Gastroesophageal sphincter (tissue), 4 donors: ENCODE data around the gene IL33. TPM values are rescaled to one million over a fixed set of nuclear protein-coding genes. Genes with fewer than 3 reads are reported as not detected.

Experiments used
- ATAC-seq: fragments of 150-250 bp; one replicate; pipeline ENCODE4 v1.9.1; 2016; ENCODE audit warnings: mild to moderate bottlenecking, moderate library complexity
- H3K27ac ChIP-seq, 4 donors: fragments of 200-600 bp; sonication (generic) in 3 of 4; 1 replicate in 3 of 4; 2 replicates in 1 of 4; pipeline ENCODE4 v1.5.1; 2016 to 2019
- H3K27me3 ChIP-seq: fragments of 200-600 bp; sonication (generic); one replicate; pipeline ENCODE4 v1.5.1; 2019
- H3K36me3 ChIP-seq, 2 donors: fragments of 200-600 bp; sonication (generic); one replicate each; pipeline ENCODE4 v1.5.1; 2019; ENCODE audit warnings: control low read depth in 1 of 2
- H3K4me1 ChIP-seq, 3 donors: fragments of 200-600 bp; sonication (generic); 1 replicate in 2 of 3; 2 replicates in 1 of 3; pipeline ENCODE4 v1.5.1; 2016 to 2019; ENCODE audit warnings: control low read depth in 2 of 3
- H3K4me3 ChIP-seq, 2 donors: fragments of 200-600 bp; sonication (generic); one replicate each; pipeline ENCODE4 v1.5.1; 2019; ENCODE audit warnings: mild to moderate bottlenecking in 1 of 2, moderate library complexity in 1 of 2
- H3K9me3 ChIP-seq, 3 donors: fragments of 200-600 bp; sonication (generic); one replicate each; pipeline ENCODE4 v1.5.1; 2017 to 2019; ENCODE audit warnings: control low read depth in 2 of 3
- CTCF ChIP-seq, 4 experiments: fragments of 200-600 bp in 2 of 4; fragments of 450-650 bp in 2 of 4; sonication (generic) in 1 of 4; IDR thresholded peaks; one replicate each; pipeline ENCODE4 v1.5.1; 2017 to 2019; ENCODE audit warnings: antibody characterized with exemption in 4 of 4, mild to moderate bottlenecking in 2 of 4, moderate library complexity in 2 of 4
- EP300 ChIP-seq: sonication (generic); formaldehyde crosslinking; IDR thresholded peaks from one replicate; pipeline ENCODE4 v1.6.1; 2017; ENCODE audit warnings: antibody characterized with exemption, mild to moderate bottlenecking
- POLR2A ChIP-seq, 2 donors: fragments of 450-650 bp; IDR thresholded peaks; one replicate each; pipeline ENCODE4 v1.6.1; 2017; ENCODE audit warnings: antibody characterized with exemption in 2 of 2, mild to moderate bottlenecking in 2 of 2, moderate library complexity in 1 of 2
- POLR2AphosphoS5 ChIP-seq: sonication (generic); formaldehyde crosslinking; IDR thresholded peaks from one replicate; pipeline ENCODE4 v1.6.1; 2017; ENCODE audit warnings: antibody characterized with exemption
- WGBS, 2 donors: methylation state at CpG; one replicate each; pipeline ENCODE4 v1.1.5; 2018; ENCODE audit warnings: low coverage in 1 of 2; 5-methylcytosine and 5-hydroxymethylcytosine counted together
- total RNA-seq, 4 donors: library from RNA; depleted of rRNA; stranded (reverse); fragments of >200 nt; gene quantifications; one replicate each; pipeline ENCODE4 v1.1.0, GENCODE V29; 2016

IL33 gene
- total RNA-seq, 4 donors from 2014 or later, result 43.6 to 145 (median 77.8) TPM

GRCh38 chr9:6184749-6185645, 30.6 kb upstream of the IL33 start:
- no peak for TF ChIP-seq EP300
- TF ChIP-seq CTCF (IDR thresholded peaks at IDR 0.05), result no peak
- no peak for TF ChIP-seq POLR2A (IDR thresholded peaks at IDR 0.05)
- no peak for TF ChIP-seq POLR2AphosphoS5
- no peaks in the 10 kb centered on the region for H3K27me3 ChIP-seq
- H3K27ac ChIP-seq, result no peak overlapping the region
- no peak overlapping the region for H3K4me3 ChIP-seq
- ATAC-seq, result peak; percentile 58
- H3K4me1 ChIP-seq, result peaks cover 0 to 12% (median 5%) of the 10 kb centered on the region in 3 donors
- WGBS, 2 donors, result 40 to 90% methylated on average over 1 to 5 of the region's 5 CpGs
- H3K9me3 ChIP-seq, result no peaks in the 10 kb centered on the region
- no peaks in the 10 kb centered on the region for H3K36me3 ChIP-seq

GRCh38 chr9:6186691-6187090, 28.9 kb upstream of the IL33 start:
- WGBS, 2 donors, result 40 to 56% methylated on average over 1 to 2 of the region's 2 CpGs
- H3K9me3 ChIP-seq, result no peaks in the 10 kb centered on the region
- peaks cover 0 to 12% (median 5%) of the 10 kb centered on the region in 3 donors for H3K4me1 ChIP-seq
- H3K27ac ChIP-seq, result no peak overlapping the region
- no peaks in the 10 kb centered on the region for H3K27me3 ChIP-seq
- no peak overlapping the region for H3K4me3 ChIP-seq
- no peak for ATAC-seq
- no peaks in the 10 kb centered on the region for H3K36me3 ChIP-seq
- TF ChIP-seq POLR2AphosphoS5 (no peak), EP300 (no peak), POLR2A (IDR thresholded peaks at IDR 0.05) (no peak), CTCF (IDR thresholded peaks at IDR 0.05) (no peak)

- H3K27me3 ChIP-seq, result no peaks in the 10 kb centered on the region
- TF ChIP-seq EP300 (no peak), POLR2AphosphoS5 (no peak), CTCF (IDR thresholded peaks at IDR 0.05) (no peak), POLR2A (IDR thresholded peaks at IDR 0.05) (no peak)
- no peak overlapping the region for H3K27ac ChIP-seq
- H3K4me1 ChIP-seq, result peaks cover 0 to 12% (median 5%) of the 10 kb centered on the region in 3 donors
- H3K4me3 ChIP-seq, result no peak overlapping the region
- no peaks in the 10 kb centered on the region for H3K9me3 ChIP-seq
- ATAC-seq, result no peak
- no peaks in the 10 kb centered on the region for H3K36me3 ChIP-seq
Measured at GRCh38 chr9:6187272-6187671, 28.3 kb upstream of the IL33 start.

- 14% methylated on average over 1 of the region's 1 CpG; no CpG with 5 or more reads in 1 of the 2 donors for WGBS, 2 donors
- ATAC-seq, result no peak
- Histone ChIP-seq H3K9me3 (no peaks in the 10 kb centered on the region), H3K4me1 (peaks cover 0 to 12% (median 5%) of the 10 kb centered on the region in 3 donors), H3K4me3 (no peak overlapping the region), H3K27ac (no peak overlapping the region), H3K27me3 (no peaks in the 10 kb centered on the region), H3K36me3 (no peaks in the 10 kb centered on the region)
- TF ChIP-seq CTCF (IDR thresholded peaks at IDR 0.05), result no peak
- no peak for TF ChIP-seq POLR2AphosphoS5
Measured at GRCh38 chr9:6188466-6188865, 27.1 kb upstream of the IL33 start.

- no peaks in the 10 kb centered on the region for H3K9me3 ChIP-seq
- H3K36me3 ChIP-seq, result no peaks in the 10 kb centered on the region
- no peak overlapping the region for H3K27ac ChIP-seq
- H3K27me3 ChIP-seq, result no peaks in the 10 kb centered on the region
- ATAC-seq, result no peak
- 88 to 95% methylated on average over 3 of the region's 3 CpGs for WGBS, 2 donors
- peaks cover 0 to 12% (median 5%) of the 10 kb centered on the region in 3 donors for H3K4me1 ChIP-seq
- TF ChIP-seq POLR2AphosphoS5 (no peak), EP300 (no peak), CTCF (IDR thresholded peaks at IDR 0.05) (no peak), POLR2A (IDR thresholded peaks at IDR 0.05) (no peak)
- no peak overlapping the region for H3K4me3 ChIP-seq
Measured at GRCh38 chr9:6188906-6189305, 26.7 kb upstream of the IL33 start.
